BE2C (cell line): ENCODE measurements around the gene NFATC4.
A peak's percentile ranks its signal among the peaks of the same experiment; 100 is the strongest.

ENCODE experiments used
- DNase-seq: peaks from one replicate; pipeline ENCODE4 v3.0.0-alpha.2; 2020
- H3K27me3 ChIP-seq: fragments of 250-450 bp; sonication (Bioruptor Pico); 2 replicates; pipeline ENCODE4 v1.5.1; 2020; ENCODE audit warnings: mild to moderate bottlenecking
- H3K36me3 ChIP-seq: fragments of 250-450 bp; sonication (Bioruptor Pico); 2 replicates; pipeline ENCODE4 v1.5.1; 2020; ENCODE audit warnings: mild to moderate bottlenecking
- H3K4me1 ChIP-seq: fragments of 250-450 bp; sonication (Bioruptor Pico); 2 replicates; pipeline ENCODE4 v1.5.1; 2020
- H3K4me3 ChIP-seq: 2 replicates; pipeline ENCODE4 v1.5.1; 2011; ENCODE audit warnings: low read depth, low read length
- H3K9me3 ChIP-seq: fragments of 250-450 bp; sonication (Bioruptor Pico); 2 replicates; pipeline ENCODE4 v1.5.1; 2020
- TF ChIP-seq, protein P1 (sequence below): IDR thresholded peaks from 2 replicates; pipeline ENCODE4 v1.5.1; 2012; ENCODE audit warnings: mild to moderate bottlenecking, low read depth, low read length

The NFATC4 gene

DNA sequence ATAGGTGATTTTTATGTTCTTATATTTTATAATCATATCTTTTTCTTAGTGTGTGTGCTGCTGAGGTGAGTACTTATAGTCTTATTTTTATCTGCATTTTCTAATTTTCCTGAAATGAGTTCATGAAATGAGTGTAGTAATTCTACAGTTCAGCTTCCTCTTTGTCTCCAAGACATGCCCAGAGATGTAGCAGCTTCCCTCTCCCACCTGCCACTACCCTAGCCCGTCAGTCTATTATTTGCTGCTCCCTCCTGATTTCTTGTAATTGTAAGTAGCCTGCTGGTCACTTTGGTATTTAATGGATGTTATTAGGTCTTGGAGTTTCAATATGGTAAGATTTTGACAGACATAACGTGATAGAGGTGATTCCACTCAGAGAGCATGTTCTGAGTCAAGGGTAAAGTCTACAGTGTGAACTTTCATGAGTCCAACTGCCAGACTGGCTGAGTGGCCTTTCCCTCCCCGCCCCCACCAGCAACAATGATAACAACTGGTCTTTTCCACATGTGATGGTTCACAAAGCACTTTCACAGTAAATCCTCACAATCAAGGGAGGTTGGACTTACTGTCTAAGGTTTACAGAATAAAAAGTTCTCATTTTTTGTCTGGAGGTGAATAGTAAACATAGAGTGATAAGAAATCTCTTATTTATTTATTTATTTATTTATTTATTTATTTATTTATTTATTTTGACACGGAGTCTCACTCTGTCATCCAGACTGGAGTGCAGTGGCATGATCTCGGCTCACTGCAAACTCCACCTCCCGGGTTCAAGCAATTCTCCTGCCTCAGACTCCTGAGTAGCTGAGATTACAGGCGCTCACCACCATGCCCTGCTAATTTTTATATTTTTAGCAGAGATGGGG lies 24.0 kb upstream of the NFATC4 start:
- H3K27me3 ChIP-seq = peaks cover 63% of the 10 kb centered on the region
- no peak for DNase-seq
- TF ChIP-seq, protein P1, sequence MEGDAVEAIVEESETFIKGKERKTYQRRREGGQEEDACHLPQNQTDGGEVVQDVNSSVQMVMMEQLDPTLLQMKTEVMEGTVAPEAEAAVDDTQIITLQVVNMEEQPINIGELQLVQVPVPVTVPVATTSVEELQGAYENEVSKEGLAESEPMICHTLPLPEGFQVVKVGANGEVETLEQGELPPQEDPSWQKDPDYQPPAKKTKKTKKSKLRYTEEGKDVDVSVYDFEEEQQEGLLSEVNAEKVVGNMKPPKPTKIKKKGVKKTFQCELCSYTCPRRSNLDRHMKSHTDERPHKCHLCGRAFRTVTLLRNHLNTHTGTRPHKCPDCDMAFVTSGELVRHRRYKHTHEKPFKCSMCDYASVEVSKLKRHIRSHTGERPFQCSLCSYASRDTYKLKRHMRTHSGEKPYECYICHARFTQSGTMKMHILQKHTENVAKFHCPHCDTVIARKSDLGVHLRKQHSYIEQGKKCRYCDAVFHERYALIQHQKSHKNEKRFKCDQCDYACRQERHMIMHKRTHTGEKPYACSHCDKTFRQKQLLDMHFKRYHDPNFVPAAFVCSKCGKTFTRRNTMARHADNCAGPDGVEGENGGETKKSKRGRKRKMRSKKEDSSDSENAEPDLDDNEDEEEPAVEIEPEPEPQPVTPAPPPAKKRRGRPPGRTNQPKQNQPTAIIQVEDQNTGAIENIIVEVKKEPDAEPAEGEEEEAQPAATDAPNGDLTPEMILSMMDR = no peak
- H3K9me3 ChIP-seq = no peaks in the 10 kb centered on the region
- H3K36me3 ChIP-seq = no peaks in the 10 kb centered on the region
- H3K4me3 ChIP-seq = no peak overlapping the region
- no peaks in the 10 kb centered on the region for H3K4me1 ChIP-seq

DNA sequence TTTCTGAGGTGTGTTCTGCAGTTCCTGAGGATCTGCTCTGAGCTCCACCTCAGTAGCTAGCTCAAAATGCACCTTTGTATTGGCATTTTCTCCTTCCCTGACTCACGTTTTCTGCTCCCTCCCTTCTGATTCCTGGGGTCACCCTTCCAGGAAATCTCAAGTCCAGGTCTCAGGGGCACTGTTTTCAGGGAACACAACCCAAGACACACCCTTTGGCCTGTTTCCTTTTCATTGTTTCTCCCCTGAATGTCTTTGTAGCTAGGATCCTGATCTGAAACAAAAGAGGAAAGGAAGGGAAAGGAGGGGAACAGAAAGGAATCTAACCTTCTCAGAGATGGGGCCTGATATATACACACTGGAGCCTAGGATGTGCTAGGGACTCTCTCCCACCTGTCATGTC lies 20.9 kb upstream of the NFATC4 start:
- TF ChIP-seq, protein P1 = no peak
- Histone ChIP-seq H3K36me3 (no peaks in the 10 kb centered on the region), H3K4me3 (no peak overlapping the region), H3K9me3 (no peaks in the 10 kb centered on the region), H3K4me1 (no peaks in the 10 kb centered on the region), H3K27me3 (peaks cover 83% of the 10 kb centered on the region)
- no peak for DNase-seq

DNA sequence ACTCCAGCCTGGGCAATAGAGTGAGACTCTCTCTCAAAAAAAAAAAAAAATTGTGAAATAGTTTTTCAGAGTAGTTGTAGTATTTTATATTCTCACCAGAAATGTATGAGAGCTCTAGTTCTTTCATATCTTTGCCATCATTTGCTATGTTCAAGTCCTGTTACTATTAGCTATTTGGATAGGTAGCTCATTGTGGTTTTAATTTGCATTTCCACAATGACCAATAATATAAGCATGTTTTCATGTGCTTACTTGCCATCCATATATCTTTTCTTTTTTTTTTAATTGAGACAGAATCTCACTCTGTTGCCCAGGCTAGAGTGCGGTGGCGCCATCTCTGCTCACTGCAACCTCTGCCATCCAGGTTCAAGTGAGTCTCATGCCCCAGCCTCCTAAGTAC lies 19.8 kb upstream of the NFATC4 start:
- H3K36me3 ChIP-seq = no peaks in the 10 kb centered on the region
- no peak overlapping the region for H3K4me3 ChIP-seq
- no peaks in the 10 kb centered on the region for H3K4me1 ChIP-seq
- no peaks in the 10 kb centered on the region for H3K9me3 ChIP-seq
- DNase-seq = no peak
- TF ChIP-seq, protein P1 = no peak
- peaks cover 86% of the 10 kb centered on the region for H3K27me3 ChIP-seq

DNA sequence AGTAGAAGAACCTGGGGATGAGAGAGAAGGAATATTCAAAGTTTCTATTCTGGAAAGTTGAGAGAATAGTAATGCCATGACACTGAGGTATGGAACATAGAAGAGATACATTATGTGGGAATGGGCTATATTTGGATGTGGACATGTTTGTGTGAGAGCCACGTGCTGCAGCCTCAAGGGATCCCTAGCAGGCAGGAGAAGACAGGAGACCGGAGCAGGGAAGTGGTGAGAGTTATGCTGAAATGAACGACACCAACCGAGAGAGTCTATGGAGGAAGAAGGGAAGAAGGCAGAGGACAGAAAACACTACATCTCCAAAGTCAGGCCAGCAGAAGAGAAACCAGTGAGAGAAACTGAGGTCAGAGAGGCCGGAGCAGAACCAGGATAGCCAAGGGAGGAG lies 18.2 kb upstream of the NFATC4 start:
- H3K4me1 ChIP-seq = no peaks in the 10 kb centered on the region
- TF ChIP-seq, protein P1 = no peak
- H3K27me3 ChIP-seq = peaks cover 78% of the 10 kb centered on the region
- H3K36me3 ChIP-seq = no peaks in the 10 kb centered on the region
- no peak overlapping the region for H3K4me3 ChIP-seq
- H3K9me3 ChIP-seq = no peaks in the 10 kb centered on the region
- DNase-seq = no peak

DNA sequence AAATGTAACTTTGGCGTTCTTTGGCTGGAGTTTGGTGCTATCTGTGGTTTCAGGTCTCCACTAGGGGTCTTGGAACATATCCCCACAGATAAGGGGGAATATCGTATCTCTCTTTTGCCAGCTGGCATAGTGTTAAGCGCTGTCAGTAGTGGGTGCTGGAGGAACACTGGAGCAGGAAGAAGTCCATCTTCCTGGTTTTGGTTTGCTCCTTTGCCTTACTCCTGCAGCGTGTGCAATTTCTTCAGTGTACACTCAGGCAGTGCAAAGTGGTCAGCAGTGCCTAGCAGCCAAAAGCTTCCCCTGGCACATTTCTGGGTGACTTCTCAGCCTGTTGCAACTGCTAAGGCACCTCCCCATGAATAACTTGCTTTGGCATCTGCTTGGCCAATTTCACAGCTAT lies 16.5 kb upstream of the NFATC4 start:
- Histone ChIP-seq H3K27me3 (peaks cover 68% of the 10 kb centered on the region), H3K9me3 (no peaks in the 10 kb centered on the region), H3K4me1 (no peaks in the 10 kb centered on the region), H3K36me3 (no peaks in the 10 kb centered on the region), H3K4me3 (no peak overlapping the region)
- TF ChIP-seq, protein P1 = peak; percentile 38
- DNase-seq = no peak
